ENCODE data around the gene FCAMR. TPM values are rescaled to one million over a fixed set of nuclear protein-coding genes. Genes with fewer than 3 reads are reported as not detected.

The FCAMR gene
- total and polyA plus RNA-seq, 11 donors, result not detected

GRCh38 chr1:207006914-207007313, 36.7 kb upstream of the FCAMR start:
- Histone ChIP-seq H3K27ac (no peak overlapping the region), H3K4me3 (no peak overlapping the region), H3K27me3 (no peaks in the 10 kb centered on the region), H3K36me3 (no peaks in the 10 kb centered on the region), H3K4me1 (peaks cover 0 to 4% (median 0%) of the 10 kb centered on the region in 12 donors), H3K9me3 (no peaks in the 10 kb centered on the region)
- DNase-seq (no peak), ATAC-seq (no peak)
- TF ChIP-seq POLR2A (IDR thresholded peaks at IDR 0.05), result no peak
- no peak for TF ChIP-seq CTCF (IDR thresholded peaks at IDR 0.05)
- intact Hi-C loops (cut with DNase I), result no loop called here
- WGBS, 4 donors, result 66 to 82% (median 70%) methylated on average over 3 of the region's 3 CpGs

DNA sequence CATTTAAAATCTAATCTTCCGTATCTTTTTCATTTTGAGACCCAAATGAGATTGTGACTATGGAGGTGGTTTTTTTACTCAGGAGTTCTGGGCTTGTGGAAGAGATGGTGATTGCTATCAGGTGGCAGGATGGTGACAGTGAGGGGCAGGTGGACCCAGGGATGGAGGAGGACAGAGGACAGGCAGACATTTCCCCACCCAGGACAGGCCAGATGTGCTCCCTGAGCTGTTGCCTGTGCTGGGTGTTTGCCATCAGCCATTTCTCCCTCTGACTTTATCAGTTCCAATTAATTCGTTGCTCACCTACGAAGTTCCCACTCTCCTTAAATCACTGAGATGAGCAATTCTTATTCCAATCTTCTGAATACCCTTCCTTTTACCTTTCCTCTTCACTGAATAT, 35.8 kb upstream of the FCAMR start:
- Histone ChIP-seq H3K27ac (no peak overlapping the region), H3K4me3 (no peak overlapping the region), H3K27me3 (no peaks in the 10 kb centered on the region), H3K36me3 (no peaks in the 10 kb centered on the region), H3K4me1 (peaks cover 0 to 4% (median 0%) of the 10 kb centered on the region in 12 donors), H3K9me3 (no peaks in the 10 kb centered on the region)
- TF ChIP-seq CTCF (IDR thresholded peaks at IDR 0.05), result no peak
- no peak for TF ChIP-seq POLR2A (IDR thresholded peaks at IDR 0.05)
- WGBS, 4 donors, result 87 to 92% (median 91%) methylated on average over 3 of the region's 3 CpGs
- DNase-seq, result no peak
- ATAC-seq, result no peak
- intact Hi-C loops (cut with DNase I), result no loop called here

DNA sequence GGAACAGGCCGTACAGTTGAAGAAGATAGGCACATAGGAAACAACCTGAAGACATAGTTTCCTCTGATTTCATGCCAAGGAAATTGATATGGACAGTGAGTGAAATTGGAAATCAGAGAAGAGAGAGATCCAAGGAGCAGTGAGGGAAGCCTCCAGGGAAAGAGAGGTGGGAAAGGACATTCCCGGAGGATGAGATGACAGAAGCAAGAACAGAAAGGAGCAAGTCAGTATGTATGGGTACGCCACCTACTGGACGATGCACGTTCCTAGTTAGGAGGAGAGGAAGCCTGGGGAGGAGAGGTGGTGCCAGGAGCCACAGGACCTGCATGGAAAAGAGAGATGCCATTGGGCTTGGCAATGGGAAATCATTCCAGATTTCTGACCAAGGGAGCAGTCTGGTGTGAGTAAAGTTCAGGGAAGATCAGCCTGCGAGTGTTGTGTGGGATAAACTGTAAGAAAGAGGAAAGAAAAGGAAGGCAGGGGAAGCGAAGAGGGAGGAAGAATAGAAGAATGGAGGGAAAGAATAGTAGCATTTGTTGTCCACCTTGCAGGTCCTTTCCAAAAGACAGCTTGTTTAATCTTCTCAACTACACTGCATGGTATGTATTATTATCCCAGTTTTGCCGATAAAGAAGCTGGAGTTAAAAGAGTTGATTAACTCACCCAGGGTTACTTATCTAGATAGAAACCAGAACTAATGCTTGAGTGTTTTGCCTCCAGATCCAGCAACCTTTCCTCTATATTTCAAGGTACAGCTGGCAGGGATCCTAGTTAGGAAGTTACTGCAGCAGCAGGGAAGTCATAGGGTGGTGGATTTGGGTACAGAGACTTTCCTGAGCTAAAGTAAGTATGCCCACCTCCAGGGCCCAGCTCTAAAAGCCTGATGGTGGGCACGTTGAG, 34.9 kb upstream of the FCAMR start:
- H3K4me3 ChIP-seq, result no peak overlapping the region
- peak in 3 of 4 donors; percentile 70 to 84 (median 78) for ATAC-seq
- intact Hi-C loops (cut with DNase I), result no loop called here

More for the DNA sequence above, 34.9 kb upstream of the FCAMR start:
- no peak for TF ChIP-seq POLR2A (IDR thresholded peaks at IDR 0.05)
- TF ChIP-seq CTCF (IDR thresholded peaks at IDR 0.05), result peak; percentile 39 to 69 (median 55)
- no peaks in the 10 kb centered on the region for H3K27me3 ChIP-seq
- DNase-seq, result peak in 3 of 5 donors; percentile 32 to 45 (median 44)
- H3K9me3 ChIP-seq, result no peaks in the 10 kb centered on the region
- H3K36me3 ChIP-seq, result no peaks in the 10 kb centered on the region
- H3K27ac ChIP-seq, result no peak overlapping the region
- 38 to 47% (median 42%) methylated on average over 9 of the region's 9 CpGs for WGBS, 4 donors
- H3K4me1 ChIP-seq, result peaks cover 0 to 4% (median 0%) of the 10 kb centered on the region in 12 donors
